Measurements from ENCODE around the gene RPP14. TPM values are rescaled to one million over a fixed set of nuclear protein-coding genes. Genes with fewer than 3 reads are reported as not detected.

Gene RPP14
- total RNA-seq, 2 donors from 2014 or later: 16.4 to 19.4 TPM

DNA sequence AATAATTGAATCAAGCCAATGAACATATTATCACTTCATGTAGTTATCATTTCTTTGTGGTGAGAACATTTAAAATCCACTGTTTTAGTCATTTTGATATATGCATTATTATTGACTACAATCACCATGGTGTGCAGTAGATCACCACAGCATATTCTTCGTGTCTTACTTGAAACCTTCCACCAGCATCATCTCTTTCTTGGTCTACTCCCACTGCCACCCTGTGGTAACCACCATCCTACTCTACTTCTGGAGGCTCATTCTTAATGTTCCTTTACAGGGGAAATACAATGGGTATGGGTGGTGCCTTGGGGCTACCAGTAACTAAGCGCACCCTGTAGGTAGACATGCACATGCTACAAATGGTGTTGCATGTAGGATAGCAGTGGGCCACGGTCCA lies 52.0 kb downstream of the RPP14 start:
- no peaks in the 10 kb centered on the region for H3K9me3 ChIP-seq (ENCODE audit: control insufficient read depth, low read length, poor library complexity, severe bottlenecking)
- Mint-ChIP-seq H3K4me3 (no peak overlapping the region), H3K27me3 (no peaks in the 10 kb centered on the region), H3K36me3 (ENCODE audit: low read depth) (peaks cover 2% of the 10 kb centered on the region), H3K4me1 (peaks cover 15% of the 10 kb centered on the region), H3K27ac (no peak overlapping the region)
- DNase-seq (no peak), ATAC-seq (no peak)

DNA sequence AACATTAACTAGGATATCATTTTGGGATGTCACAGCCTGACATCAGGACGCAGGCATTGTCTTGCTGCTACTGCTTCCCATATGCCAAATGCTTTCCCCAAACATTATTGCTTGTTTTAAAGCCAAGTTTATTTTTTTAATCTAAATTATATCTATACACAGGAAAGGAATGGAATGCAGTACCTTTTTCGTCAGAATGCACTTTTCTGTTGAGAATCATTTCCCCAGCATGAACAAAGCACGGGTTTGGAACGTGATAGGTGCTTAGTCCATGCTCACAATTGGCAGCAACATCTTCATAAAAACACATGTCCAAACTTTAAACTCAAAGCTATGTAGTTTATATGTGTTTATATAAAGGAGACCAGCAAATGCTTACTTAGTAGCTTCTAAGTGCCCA lies 52.8 kb downstream of the RPP14 start:
- H3K9me3 ChIP-seq (ENCODE audit: control insufficient read depth, low read length, poor library complexity, severe bottlenecking): no peaks in the 10 kb centered on the region
- ATAC-seq (no peak), DNase-seq (no peak)
- Mint-ChIP-seq H3K27ac (no peak overlapping the region), H3K4me3 (no peak overlapping the region), H3K27me3 (no peaks in the 10 kb centered on the region), H3K4me1 (peaks cover 12% of the 10 kb centered on the region), H3K36me3 (ENCODE audit: low read depth) (peaks cover 2% of the 10 kb centered on the region)

DNA sequence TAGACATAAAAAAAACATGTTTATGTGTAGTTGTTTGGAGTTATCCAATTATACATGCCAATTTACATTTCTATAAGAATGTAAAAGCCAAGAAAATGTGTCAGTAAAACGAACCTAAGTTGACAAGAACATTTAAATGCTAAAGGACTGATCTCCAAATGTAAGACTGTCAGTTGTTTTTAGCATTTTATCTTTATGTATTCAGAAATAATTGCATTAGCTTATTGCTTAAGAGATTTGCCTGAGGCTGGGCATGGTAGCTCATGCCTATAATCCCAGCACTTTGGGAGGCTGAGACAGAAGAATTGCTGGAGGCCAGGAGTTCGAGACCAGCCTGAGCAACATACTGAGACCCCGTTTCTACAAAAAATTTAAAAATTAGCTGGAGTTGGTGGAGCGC lies 53.6 kb downstream of the RPP14 start:
- H3K4me3 Mint-ChIP-seq: no peak overlapping the region
- no peaks in the 10 kb centered on the region for H3K27me3 Mint-ChIP-seq
- H3K36me3 Mint-ChIP-seq (ENCODE audit: low read depth): peaks cover 2% of the 10 kb centered on the region
- peaks cover 9% of the 10 kb centered on the region for H3K4me1 Mint-ChIP-seq
- no peak overlapping the region for H3K27ac Mint-ChIP-seq
- ATAC-seq (no peak), DNase-seq (no peak)
- no peaks in the 10 kb centered on the region for H3K9me3 ChIP-seq (ENCODE audit: control insufficient read depth, low read length, poor library complexity, severe bottlenecking)

DNA sequence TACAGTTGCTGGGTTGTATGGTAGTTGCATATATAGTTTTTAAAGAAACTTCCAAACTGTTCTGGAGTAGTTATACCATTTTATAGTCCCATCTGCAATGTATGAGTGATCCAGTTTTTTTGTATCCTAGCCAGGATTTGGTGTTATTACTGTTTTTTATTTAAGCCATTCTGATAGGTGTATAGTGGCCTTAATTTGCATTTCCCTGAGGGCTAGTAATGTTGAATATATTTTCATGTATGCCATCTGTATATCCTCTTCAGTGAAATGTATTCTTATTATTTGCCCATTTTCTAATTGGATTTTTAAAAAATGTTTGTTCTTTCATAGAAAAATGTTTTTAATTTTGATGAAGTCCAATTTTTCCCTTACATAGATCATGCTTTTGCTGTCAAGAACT lies 55.8 kb downstream of the RPP14 start:
- H3K9me3 ChIP-seq (ENCODE audit: control insufficient read depth, low read length, poor library complexity, severe bottlenecking): no peaks in the 10 kb centered on the region
- DNase-seq: no peak
- no peak for ATAC-seq
- no peaks in the 10 kb centered on the region for H3K27me3 Mint-ChIP-seq
- peaks cover 12% of the 10 kb centered on the region for H3K4me1 Mint-ChIP-seq
- H3K27ac Mint-ChIP-seq: no peak overlapping the region
- no peak overlapping the region for H3K4me3 Mint-ChIP-seq
- peaks cover 2% of the 10 kb centered on the region for H3K36me3 Mint-ChIP-seq (ENCODE audit: low read depth)

- Mint-ChIP-seq H3K4me1 (peaks cover 7% of the 10 kb centered on the region), H3K36me3 (ENCODE audit: low read depth) (no peaks in the 10 kb centered on the region), H3K4me3 (no peak overlapping the region), H3K27ac (no peak overlapping the region), H3K27me3 (no peaks in the 10 kb centered on the region)
- DNase-seq: no peak
- no peak for ATAC-seq
- H3K9me3 ChIP-seq (ENCODE audit: control insufficient read depth, low read length, poor library complexity, severe bottlenecking): no peaks in the 10 kb centered on the region
These were observed 60.7 kb downstream of the RPP14 start for GRCh38 chr3:58366699-58367098.

- Mint-ChIP-seq H3K27me3 (no peaks in the 10 kb centered on the region), H3K4me3 (no peak overlapping the region), H3K4me1 (peaks cover 6% of the 10 kb centered on the region), H3K27ac (no peak overlapping the region), H3K36me3 (ENCODE audit: low read depth) (no peaks in the 10 kb centered on the region)
- H3K9me3 ChIP-seq (ENCODE audit: control insufficient read depth, low read length, poor library complexity, severe bottlenecking): no peaks in the 10 kb centered on the region
- ATAC-seq (no peak), DNase-seq (no peak)
These were observed 63.0 kb downstream of the RPP14 start for GRCh38 chr3:58369038-58369437.

Other genes with a start within 250 kb of the RPP14 start
- under 1 TPM in 1 of 2 donors, not detected in 1; 0.65 TPM for gene DNASE1L3, start 95.3 kb upstream of the RPP14 start, total RNA-seq
- 1 to 10 TPM; 2.1 to 2.9 TPM for gene ABHD6, start 68.5 kb upstream of the RPP14 start, total RNA-seq
- gene HTD2, start 275 bp downstream of the RPP14 start, total RNA-seq: 1 to 10 TPM; 6.9 to 7.3 TPM
- 10 to 100 TPM; 20.1 to 23.1 TPM for gene PXK, start 26.6 kb downstream of the RPP14 start, total RNA-seq
- 10 to 100 TPM; 25.6 to 29.9 TPM for gene PDHB, start 127.6 kb downstream of the RPP14 start, total RNA-seq
- 1 to 10 TPM; 7.0 to 8.4 TPM for gene KCTD6, start 185.9 kb downstream of the RPP14 start, total RNA-seq
- not detected for gene ACOX2, start 230.9 kb downstream of the RPP14 start, total RNA-seq

Measured in T-helper 17 cell (primary cell).